Upper lobe of left lung (tissue), 4 donors: ENCODE data around the gene VSTM2L.

ENCODE experiments used
- CTCF ChIP-seq, 6 experiments: fragments of 450-650 bp in 4 of 6; fragments of 200-600 bp in 2 of 6; sonication (generic) in 2 of 6; IDR thresholded peaks; one replicate each; pipeline ENCODE4 v1.5.1; 2016 to 2019; ENCODE audit warnings: antibody characterized with exemption in 6 of 6
- POLR2AphosphoS5 ChIP-seq, 2 donors: sonication (generic); formaldehyde crosslinking; IDR thresholded peaks; one replicate each; pipeline ENCODE4 v1.5.1; 2017; ENCODE audit warnings: antibody characterized with exemption in 2 of 2

- TF ChIP-seq CTCF (IDR thresholded peaks at IDR 0.05): no peak
- no peak for TF ChIP-seq POLR2AphosphoS5 (IDR thresholded peaks at IDR 0.05)
Observed at GRCh38 chr20:37898233-37899104, 4.5 kb upstream of the VSTM2L start.
